ENCODE measurements around the gene CCDC142.
A peak's percentile ranks its signal among the peaks of the same experiment; 100 is the strongest.

The CCDC142 gene

GRCh38 chr2:74482801-74483674, at the start of gene CCDC142, which contains the start of gene TTC31:
Gene CCDC142, minus strand, starts transcription at chr2:74482998. Its CDS starts 161 bp downstream, at chr2:74482837.
Gene TTC31, plus strand, starts transcription at chr2:74483081. Its CDS starts 15 bp downstream, at chr2:74483096.
- peak; percentile 95 to 96 for DNase-seq

- peak in 1 of 2 experiments; percentile 19 for DNase-seq
Measured at GRCh38 chr2:74532222-74532621, 49.4 kb upstream of the CCDC142 start.

GRCh38 chr2:74531666-74532065, 48.9 kb upstream of the CCDC142 start:
- DNase-seq, result no peak

- peak in 1 of 2 experiments; percentile 50 for DNase-seq
Measured at GRCh38 chr2:74530239-74531187, 47.7 kb upstream of the CCDC142 start.

- DNase-seq, result peak; percentile 95 to 99
Measured at GRCh38 chr2:74529357-74530238, 46.8 kb upstream of the CCDC142 start, which contains the start of the genes AUP1 and HTRA2. Gene AUP1, minus strand, starts transcription at chr2:74529706. Its CDS starts 77 bp downstream, at chr2:74529629. Gene HTRA2, plus strand, starts transcription at chr2:74529933. Its CDS starts 74 bp downstream, at chr2:74530007.

GRCh38 chr2:74528600-74529356, 46.0 kb upstream of the CCDC142 start:
- DNase-seq, result no peak

GRCh38 chr2:74527741-74528140, 44.9 kb upstream of the CCDC142 start:
- DNase-seq, result no peak

- no peak for DNase-seq
Measured at GRCh38 chr2:74526649-74527230, 43.9 kb upstream of the CCDC142 start.

GRCh38 chr2:74525717-74526648, 43.2 kb upstream of the CCDC142 start, which contains the start of gene DQX1:
Gene DQX1, minus strand, starts transcription at chr2:74526231. Its CDS starts 502 bp downstream, at chr2:74525729.
- DNase-seq, result peak; percentile 37 to 53

- no peak for DNase-seq
Measured at GRCh38 chr2:74524955-74525716, 42.3 kb upstream of the CCDC142 start.

- DNase-seq, result no peak
Measured at GRCh38 chr2:74524005-74524404, 41.2 kb upstream of the CCDC142 start.

- no peak for DNase-seq
Measured at GRCh38 chr2:74522516-74522915, 39.7 kb upstream of the CCDC142 start.

GRCh38 chr2:74516650-74517049, 33.9 kb upstream of the CCDC142 start:
- no peak for DNase-seq

GRCh38 chr2:74515981-74516633, 33.3 kb upstream of the CCDC142 start:
- peak; percentile 52 to 71 for DNase-seq

- DNase-seq, result no peak
Measured at GRCh38 chr2:74515271-74515980, 32.6 kb upstream of the CCDC142 start.

- peak in 1 of 2 experiments; percentile 63 for DNase-seq
Measured at GRCh38 chr2:74514368-74515270, 31.8 kb upstream of the CCDC142 start, which contains the start of gene TLX2. Gene TLX2, plus strand, starts transcription at chr2:74514450. Its CDS starts 357 bp downstream, at chr2:74514807.
